Fibroblast of skin of right biceps (primary cell): ENCODE results near the gene KRTAP9-3.
"Not testable (repeated sequence)": the region's sequence is repeated elsewhere in the genome, so short reads cannot be mapped to it uniquely, and the experiment has no call there.

Source experiments
- DNase-seq: peaks from one replicate; pipeline ENCODE4 v3.0.0-alpha.2; 2013

KRTAP9-3 gene, protein sequence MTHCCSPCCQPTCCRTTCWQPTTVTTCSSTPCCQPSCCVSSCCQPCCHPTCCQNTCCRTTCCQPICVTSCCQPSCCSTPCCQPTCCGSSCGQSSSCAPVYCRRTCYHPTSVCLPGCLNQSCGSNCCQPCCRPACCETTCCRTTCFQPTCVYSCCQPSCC

DNA sequence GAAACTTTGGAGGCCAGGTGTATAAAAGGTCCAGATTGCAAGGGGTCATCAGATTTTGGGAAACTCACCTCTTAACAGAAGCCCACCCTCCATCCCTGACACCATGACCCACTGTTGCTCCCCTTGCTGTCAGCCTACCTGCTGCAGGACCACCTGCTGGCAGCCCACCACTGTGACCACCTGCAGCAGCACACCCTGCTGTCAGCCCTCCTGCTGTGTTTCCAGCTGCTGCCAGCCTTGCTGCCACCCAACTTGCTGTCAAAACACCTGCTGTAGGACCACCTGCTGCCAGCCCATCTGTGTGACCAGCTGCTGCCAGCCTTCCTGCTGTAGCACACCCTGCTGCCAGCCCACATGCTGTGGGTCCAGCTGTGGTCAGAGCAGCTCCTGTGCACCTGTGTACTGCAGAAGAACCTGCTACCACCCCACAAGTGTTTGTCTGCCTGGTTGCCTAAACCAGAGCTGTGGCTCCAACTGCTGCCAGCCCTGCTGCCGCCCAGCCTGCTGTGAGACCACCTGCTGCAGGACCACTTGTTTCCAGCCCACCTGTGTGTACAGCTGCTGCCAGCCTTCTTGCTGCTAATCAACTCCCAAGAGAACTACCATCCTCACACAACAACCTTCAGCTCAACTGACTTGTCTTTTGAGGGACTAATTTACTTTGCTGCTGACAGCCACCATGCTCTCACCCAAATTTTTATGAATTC is at the start of gene KRTAP9-3:
KRTAP9-3 (plus strand) TSS at position 51 of the 707 bp plus-strand sequence; CDS start at position 104, 53 bp downstream.
- DNase-seq = not testable (repeated sequence)

DNA sequence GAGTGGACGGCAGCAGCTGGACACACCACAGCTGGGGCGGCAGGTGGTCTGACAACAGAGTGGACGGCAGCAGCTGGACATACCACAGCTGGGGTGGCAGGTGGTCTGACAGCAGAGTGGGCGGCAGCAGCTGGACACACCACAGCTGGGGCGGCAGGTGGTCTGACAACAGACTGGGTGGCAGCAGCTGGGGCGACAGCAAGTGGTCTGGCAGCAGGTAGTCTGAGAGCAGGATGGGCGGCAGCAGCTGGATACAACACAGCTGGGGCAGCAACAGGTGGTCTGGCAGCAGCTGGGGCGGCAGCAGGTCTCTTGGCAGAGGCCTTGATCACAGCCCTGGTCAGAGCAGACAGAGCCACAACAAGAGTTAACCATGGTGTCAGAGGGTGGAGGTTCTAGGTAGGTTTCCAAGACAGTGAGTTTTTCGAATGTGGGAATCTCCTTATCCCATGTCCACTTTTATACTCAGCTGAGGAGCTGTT is 47.7 kb upstream of the KRTAP9-3 start, which contains the start of gene KRTAP4-1:
KRTAP4-1 (minus strand) TSS at position 432 of the 482 bp plus-strand sequence; CDS start at position 375, 57 bp downstream.
- no peak for DNase-seq

DNA sequence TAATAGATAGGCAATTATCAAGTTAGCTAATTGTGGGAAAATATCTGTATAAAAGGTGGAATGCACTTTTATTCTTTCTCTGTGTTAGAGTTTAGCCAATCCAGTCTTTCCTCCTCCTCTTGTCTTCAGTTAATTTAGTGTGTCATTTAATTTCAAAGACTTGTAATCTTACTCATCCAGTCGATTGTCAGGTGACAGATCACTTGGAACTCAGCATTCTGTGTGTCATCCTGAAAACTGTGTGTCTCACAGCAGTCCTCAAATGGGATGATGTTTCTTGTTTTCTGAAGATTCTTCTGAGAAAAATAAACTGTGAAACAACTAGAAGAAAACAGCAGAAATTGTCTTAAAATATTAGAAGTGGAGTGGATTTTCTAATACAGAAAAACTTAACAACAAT is 47.2 kb upstream of the KRTAP9-3 start:
- DNase-seq = no peak

DNA sequence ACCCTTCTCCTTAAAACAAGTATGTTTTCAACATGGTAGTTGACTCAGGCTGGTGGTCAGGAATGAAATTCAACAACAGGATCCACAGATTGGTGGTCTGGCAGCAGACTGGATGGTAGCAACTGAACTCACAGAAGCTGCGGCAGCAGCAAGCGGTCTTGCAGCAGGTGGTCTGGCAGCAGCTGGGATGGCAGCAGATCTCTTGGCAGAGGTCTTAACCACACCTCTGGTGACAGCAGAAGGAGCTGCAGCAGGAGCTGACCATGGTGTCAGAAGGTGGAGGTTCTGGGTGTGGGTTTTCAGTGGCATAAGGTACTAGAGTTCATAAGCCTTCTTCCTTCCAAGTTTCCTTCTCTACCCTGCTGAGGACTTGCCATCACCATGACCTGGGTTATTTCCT is 45.4 kb upstream of the KRTAP9-3 start:
- no peak for DNase-seq

DNA sequence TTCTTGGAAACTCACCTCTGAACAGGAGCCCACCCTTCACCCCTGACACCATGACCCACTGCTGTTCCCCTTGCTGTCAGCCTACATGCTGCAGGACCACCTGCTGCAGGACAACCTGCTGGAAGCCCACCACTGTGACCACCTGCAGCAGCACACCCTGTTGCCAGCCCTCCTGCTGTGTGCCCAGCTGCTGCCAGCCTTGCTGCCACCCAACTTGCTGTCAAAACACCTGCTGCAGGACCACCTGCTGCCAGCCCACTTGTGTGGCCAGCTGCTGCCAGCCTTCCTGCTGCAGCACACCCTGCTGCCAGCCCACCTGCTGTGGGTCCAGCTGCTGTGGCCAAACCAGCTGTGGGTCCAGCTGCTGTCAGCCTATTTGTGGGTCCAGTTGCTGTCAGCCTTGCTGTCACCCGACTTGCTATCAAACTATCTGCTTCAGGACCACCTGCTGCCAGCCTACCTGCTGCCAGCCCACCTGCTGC is 42.4 kb upstream of the KRTAP9-3 start, which contains the start of gene KRTAP9-1:
KRTAP9-1 (plus strand) TSS at position 51 of the 482 bp plus-strand sequence; CDS start at position 51, 0 bp downstream.
- not testable (repeated sequence) for DNase-seq

DNA sequence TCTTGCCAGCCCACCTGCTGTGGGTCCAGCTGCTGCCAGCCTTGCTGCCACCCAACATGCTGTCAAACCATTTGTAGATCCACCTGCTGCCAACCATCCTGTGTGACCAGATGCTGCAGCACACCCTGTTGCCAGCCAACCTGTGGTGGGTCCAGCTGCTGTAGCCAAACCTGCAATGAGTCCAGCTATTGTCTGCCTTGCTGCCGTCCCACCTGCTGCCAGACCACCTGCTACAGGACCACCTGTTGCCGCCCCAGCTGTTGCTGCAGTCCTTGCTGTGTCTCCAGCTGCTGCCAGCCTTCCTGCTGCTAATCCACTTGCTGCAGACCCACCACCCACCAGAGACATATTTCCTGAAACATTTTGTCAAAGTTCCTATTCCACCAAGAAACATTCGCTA is 41.9 kb upstream of the KRTAP9-3 start:
- DNase-seq = no peak

DNA sequence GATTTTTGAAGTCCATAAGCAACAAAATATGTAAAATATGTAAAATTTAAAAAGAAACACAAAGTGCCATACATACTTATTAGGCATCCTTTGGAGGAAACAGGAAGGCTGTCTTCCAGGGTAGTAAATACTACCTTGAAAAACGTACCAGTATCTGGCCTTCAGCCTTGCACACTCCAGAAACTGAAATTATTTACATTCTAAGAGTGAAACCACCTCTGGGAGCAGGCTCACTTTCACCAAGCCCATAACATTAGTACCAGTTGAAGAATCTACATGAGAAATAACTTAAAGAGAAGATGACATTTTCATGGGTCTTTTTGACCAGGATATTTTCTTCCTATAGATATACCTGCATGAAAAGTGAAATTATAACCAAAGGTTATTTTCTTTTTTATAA is 36.2 kb upstream of the KRTAP9-3 start:
- no peak for DNase-seq

DNA sequence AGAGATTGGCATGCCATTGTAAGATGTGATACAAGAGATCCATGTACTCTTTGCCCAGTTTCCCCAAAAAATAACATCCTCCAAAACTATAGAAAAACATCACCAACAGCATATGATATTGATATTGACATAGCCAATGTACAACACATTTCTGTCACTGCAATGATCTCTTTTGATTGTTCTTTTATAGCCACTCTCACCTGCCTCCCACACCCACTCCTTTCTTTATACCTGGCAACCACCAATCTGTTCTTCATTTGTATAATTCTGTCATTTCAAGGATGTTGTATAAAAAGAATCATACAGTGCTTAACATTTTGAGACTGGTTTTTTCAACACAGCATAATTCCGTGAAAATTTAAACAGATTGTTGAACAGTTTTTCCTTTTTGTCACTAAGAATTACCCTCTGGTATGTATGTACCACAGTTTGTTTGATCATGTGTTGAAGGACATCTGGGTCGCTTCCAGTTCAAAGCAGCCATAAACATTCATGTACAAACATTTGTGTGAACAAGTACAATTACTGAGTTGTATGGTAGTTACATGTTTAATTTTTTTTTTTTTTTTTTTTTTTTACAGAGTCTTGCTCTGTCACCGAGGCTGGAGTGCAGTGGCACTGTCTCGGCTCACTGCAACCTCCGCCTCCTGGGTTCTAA is 32.7 kb upstream of the KRTAP9-3 start:
- no peak for DNase-seq

DNA sequence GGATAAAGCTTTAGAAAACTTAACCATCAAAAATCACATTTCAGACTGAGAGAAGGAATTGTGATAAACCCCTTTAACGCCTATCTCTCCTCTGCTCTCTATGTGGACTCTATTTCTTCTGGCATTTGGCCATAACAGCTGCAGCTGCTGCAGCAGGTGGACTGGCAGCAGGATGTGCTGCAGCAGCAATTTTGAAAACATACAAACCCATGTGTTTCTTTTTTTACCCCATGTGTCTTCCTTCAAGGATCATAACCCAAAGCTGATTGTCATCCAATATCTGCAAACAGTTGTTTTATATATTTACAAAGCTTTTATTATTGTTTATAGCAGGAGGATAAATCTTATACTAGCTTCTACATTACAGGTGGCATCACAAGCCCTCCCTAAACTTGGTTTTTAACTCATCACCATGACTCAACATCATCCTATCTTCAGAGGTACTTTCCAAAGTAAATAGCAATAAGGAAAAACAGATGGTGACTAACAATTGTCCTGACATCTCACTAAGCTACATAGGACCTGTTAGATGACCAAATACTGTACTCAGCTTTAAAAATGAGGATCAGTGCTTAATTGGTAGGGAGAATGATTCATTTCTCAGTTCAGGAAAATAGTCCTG is 20.3 kb upstream of the KRTAP9-3 start:
- peak; percentile 45 for DNase-seq

DNA sequence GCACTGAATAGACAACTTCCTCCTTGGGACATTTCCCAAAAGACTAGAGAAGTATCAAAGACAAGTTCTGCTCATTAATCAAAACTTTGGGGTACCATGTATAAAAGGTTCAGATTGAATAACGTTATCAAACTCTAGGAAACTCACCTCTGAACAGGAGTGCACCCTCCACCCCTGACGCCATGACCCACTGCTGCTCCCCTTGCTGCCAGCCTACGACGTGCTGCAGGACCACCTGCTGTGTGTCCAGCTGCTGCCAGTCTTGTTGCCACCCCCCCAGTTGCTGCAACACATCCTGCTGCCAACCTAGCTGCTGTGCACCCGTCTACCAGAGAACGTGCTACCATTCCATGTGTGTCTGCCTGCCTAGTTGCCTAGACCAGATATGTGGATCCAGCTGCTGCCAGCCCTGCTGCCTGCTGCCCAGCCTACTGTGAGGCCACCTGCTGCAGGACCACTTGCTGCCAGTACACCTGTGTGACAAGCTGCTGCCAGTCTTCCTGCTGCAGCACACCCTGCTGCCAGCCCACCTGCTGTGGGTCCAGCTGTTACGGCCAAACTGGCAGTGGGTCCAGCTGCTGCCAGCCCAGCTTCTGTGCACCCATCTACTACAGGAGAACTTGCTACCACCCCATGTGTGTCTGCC is 19.6 kb upstream of the KRTAP9-3 start:
- DNase-seq = no peak

DNA sequence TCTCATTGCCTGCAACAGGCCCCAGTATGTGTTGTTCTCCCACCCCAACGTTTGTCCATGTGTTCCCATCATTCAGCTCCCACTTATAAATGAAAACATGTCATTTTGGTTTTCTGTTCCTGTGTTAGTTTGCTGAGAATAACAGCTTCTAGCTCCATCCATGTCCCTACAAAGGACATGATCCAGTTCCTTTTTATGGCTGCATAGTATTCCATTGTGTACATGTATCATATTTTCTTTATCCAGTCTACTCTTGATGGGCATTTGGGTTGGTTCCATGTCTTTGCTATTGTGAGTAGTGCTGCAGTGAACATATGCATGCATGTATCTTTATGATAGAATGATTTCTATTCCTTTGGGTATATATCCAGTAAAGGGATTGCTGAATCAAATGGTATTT is 16.6 kb upstream of the KRTAP9-3 start:
- no peak for DNase-seq

DNA sequence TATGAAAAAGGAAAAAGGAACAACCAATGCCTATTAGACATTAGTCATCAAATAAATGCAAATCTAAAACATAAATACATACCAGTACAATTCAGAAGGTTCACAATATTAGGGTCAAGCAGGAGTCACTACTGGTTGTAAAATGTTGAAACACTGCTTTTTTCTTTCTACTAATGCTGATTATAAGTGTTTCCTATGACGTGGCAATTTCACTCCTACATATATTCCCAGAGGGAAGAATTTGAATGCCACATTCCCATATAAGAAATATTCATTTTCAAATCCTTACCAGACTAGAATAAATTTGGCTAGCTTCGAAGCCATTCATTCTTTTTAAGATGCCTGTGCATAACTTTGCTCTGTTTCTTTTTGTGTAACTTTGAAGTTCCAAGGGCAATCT is 8.4 kb upstream of the KRTAP9-3 start:
- peak; percentile 18 for DNase-seq

DNA sequence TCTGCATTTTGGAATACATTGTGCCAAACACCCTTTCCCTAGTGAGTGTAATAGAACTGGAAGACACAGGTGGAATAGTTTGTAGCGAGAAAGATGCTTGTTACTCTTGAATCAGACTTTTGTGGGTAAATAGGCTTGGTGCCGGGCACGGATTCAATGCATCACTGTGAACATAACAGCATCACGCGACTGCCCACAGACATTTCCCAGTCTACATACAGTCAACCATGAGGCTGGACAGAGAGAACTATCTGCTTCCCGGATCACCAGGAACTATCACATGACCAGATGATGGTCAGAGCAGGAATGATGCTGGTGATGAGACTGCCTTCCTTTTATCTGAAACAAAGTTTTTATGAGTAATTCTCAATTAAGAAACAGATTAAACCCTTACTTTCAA is 6.2 kb upstream of the KRTAP9-3 start:
- no peak for DNase-seq

DNA sequence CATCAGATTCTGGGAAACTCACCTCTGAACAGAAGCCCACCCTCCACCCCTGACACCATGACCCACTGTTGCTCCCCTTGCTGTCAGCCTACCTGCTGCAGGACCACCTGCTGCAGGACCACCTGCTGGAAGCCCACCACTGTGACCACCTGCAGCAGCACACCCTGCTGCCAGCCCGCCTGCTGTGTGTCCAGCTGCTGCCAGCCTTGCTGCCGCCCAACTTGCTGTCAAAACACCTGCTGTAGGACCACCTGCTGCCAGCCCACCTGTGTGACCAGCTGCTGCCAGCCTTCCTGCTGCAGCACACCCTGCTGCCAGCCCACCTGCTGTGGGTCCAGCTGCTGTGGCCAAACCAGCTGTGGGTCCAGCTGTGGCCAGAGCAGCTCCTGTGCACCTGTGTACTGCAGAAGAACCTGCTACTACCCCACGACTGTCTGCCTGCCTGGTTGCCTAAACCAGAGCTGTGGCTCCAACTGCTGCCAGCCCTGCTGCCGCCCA is 5.6 kb upstream of the KRTAP9-3 start, which contains the start of gene KRTAP9-2:
KRTAP9-2 (plus strand) TSS at position 51 of the 498 bp plus-strand sequence; CDS start at position 58, 7 bp downstream.
- DNase-seq = not testable (repeated sequence)

DNA sequence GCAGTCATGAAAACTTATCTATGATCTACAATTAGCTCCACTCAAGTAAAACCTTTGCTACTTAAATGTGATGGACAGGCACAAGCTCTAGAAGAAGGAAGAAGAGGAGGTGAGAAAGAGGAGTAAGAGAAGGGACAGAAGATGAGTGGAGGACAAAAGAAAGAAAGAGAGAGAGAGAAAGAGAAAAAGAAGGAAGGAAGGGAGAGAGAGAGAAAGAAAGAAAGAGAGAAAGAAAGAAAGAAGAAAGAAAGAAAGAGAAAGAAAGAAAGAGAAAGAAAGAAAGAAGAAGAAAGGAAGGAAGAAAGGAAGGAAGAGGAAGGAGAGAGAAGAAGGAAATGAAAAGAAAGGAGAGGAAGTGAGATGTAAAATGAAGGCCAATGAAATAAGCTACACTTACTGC is 2.2 kb upstream of the KRTAP9-3 start:
- DNase-seq = no peak

DNA sequence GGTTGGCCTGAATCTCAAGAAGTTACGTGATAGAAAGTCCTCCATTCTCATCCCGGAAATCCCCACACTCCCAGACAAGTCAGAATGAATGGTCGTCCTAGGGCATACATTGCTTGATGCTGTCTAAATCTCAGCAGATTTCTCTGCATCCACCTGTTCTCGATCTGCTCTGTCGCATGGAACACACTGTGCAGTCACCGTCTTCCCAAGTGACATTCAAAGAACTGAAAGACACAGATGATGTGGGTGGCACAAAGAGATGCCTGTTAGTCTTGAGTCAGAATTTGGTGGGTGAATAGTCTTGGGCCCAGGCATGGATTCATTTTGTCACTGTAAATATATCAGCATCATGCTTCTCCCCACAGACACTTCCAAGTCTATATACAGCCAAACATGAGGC is 518 bp upstream of the KRTAP9-3 start:
- no peak for DNase-seq

DNA sequence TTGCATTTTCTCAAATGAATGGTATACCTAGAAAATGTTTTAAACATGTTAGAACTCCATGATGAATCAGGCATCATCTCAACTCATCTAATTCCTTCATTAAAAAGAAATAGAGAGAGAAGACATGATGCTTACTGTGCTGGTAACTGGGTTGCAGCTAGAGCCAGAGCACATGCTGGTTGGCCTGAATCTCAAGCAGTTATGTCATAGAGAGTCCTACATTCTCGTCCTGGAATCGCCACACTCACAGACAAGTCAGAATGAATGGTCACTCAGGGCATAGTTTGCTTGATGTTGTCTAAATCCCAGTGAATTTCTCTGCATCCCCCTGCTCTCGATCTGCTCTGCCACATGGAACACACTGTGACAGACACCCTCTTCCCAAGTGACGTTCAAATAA is 4.9 kb downstream of the KRTAP9-3 start:
- not testable (repeated sequence) for DNase-seq

DNA sequence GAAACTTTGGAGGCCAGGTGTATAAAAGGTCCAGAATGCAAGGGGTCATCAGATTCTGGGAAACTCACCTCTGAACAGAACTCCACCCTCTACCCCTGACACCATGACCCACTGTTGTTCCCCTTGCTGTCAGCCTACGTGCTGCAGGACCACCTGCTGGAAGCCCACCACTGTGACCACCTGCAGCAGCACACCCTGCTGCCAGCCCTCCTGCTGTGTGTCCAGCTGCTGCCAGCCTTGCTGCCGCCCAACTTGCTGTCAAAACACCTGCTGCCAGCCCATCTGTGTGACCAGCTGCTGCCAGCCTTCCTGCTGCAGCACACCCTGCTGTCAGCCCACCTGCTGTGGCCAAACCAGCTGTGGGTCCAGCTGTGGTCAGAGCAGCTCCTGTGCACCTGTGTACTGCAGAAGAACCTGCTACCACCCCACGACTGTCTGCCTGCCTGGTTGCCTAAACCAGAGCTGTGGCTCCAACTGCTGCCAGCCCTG is 5.7 kb downstream of the KRTAP9-3 start, which contains the start of gene KRTAP9-8:
KRTAP9-8 (plus strand) TSS at position 51 of the 489 bp plus-strand sequence; CDS start at position 104, 53 bp downstream.
- DNase-seq = not testable (repeated sequence)

DNA sequence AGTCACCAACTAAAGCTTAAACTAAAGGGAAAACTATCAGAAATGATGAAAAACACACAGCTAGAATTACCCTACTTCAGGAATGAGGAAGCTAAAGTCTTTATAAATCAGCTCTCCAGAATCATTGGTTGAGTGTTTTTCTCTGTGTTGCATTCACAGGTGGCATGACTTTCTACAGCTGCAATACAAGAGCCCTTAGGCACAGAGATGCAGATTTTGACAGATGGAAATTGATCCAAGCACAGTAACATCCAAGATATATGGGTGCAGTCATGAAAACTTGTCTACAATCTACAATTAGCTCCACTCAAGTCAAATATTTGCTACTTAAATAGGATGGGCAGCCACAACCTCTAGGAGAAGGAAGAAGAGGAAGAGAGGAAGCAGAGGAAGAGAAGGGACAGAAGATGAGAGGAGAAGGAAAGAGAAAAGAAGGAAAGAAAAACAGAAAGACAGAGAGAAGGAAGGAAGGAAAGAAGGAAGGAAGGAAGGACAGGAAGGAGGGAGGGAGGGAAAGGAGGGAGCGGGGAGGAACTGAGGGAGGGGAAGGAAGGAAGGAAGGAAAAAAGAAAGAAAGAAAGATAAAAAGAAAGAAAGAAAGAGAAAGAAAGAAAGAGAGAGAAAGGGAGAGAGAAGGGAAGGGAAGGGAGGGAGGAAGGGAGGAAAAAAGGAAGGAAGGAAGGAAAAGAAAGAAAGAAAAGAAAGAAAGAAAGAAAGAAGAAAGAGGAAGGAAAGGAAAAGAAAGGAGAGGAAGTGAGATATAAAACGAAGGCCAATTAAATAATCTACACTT is 14.9 kb downstream of the KRTAP9-3 start:
- not testable (repeated sequence) for DNase-seq

DNA sequence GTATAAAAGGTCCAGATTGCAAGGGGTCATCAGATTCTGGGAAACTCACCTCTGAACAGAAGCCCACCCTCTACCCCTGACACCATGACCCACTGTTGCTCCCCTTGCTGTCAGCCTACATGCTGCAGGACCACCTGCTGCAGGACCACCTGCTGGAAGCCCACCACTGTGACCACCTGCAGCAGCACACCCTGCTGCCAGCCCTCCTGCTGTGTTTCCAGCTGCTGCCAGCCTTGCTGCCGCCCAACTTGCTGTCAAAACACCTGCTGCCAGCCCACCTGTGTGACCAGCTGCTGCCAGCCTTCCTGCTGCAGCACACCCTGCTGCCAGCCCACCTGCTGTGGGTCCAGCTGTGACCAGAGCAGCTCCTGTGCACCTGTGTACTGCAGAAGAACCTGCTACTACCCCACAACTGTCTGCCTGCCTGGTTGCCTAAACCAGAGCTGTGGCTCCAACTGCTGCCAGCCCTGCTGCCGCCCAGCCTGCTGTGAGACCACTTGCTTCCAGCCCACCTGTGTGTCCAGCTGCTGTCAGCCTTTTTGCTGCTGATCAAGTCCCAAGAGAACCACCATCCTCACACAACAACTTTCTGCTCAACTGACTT is 17.5 kb downstream of the KRTAP9-3 start, which contains the start of gene KRTAP9-4:
KRTAP9-4 (plus strand) TSS at position 51 of the 604 bp plus-strand sequence; CDS start at position 85, 34 bp downstream.
- not testable (repeated sequence) for DNase-seq
